PC-3 (cell line): ENCODE measurements around the gene SUPT6H.

Source experiments
- EZH2 ChIP-seq: fragments of 300-600 bp; sonication (generic); IDR thresholded peaks from one replicate; pipeline ENCODE4 v1.6.1; 2017; ENCODE audit warnings: antibody characterized with exemption, mild to moderate bottlenecking, low read length; ENCODE audit not compliant: unreplicated experiment
- EZH2phosphoT487 ChIP-seq: fragments of 300-600 bp; sonication (generic); IDR thresholded peaks from 2 replicates; pipeline ENCODE4 v1.6.1; 2018; ENCODE audit warnings: mild to moderate bottlenecking, antibody characterized with exemption, low read length, borderline replicate concordance
- TF ChIP-seq, protein P1 (sequence below): fragments of 300-600 bp; sonication (generic); conservative IDR thresholded peaks from 2 replicates; pipeline ENCODE4 v1.5.1; 2017; ENCODE audit warnings: antibody characterized with exemption, low read depth, mild to moderate bottlenecking, low read length

DNA sequence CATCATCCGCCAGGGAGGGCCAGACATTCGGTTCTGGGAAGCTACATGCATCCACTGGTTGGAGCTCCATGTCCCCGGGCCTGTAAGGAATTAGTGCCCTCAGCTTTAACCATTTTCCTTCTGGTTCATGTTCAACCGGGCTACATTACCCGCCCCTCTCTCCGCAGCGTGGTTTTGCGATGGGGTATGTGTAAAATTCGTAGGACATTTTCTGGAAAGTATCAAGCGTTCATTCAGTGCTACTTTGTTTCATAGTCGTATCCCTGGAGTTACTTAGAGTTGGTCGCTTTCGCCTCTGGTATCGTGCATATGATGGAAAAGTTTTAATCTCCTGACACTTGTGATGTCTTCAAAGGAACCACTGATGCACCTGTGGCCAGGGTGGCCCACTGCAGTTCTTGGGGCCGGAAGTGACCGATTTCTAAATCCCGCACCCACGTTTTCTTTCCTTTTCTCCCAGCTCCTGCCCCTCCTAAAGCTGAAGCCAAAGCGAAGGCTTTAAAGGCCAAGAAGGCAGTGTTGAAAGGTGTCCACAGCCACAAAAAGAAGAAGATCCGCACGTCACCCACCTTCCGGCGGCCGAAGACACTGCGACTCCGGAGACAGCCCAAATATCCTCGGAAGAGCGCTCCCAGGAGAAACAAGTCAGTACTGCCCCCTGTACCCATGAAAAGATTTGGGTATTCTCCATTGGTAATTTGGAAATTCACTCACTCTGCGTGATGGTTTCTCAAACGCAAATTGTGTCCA is 58.4 kb downstream of the SUPT6H start:
- TF ChIP-seq EZH2 (no peak), EZH2phosphoT487 (no peak)
- TF ChIP-seq, protein P1, sequence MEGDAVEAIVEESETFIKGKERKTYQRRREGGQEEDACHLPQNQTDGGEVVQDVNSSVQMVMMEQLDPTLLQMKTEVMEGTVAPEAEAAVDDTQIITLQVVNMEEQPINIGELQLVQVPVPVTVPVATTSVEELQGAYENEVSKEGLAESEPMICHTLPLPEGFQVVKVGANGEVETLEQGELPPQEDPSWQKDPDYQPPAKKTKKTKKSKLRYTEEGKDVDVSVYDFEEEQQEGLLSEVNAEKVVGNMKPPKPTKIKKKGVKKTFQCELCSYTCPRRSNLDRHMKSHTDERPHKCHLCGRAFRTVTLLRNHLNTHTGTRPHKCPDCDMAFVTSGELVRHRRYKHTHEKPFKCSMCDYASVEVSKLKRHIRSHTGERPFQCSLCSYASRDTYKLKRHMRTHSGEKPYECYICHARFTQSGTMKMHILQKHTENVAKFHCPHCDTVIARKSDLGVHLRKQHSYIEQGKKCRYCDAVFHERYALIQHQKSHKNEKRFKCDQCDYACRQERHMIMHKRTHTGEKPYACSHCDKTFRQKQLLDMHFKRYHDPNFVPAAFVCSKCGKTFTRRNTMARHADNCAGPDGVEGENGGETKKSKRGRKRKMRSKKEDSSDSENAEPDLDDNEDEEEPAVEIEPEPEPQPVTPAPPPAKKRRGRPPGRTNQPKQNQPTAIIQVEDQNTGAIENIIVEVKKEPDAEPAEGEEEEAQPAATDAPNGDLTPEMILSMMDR = no peak
